ENCODE results near the gene OR3A1.
"Not testable (repeated sequence)": the region's sequence is repeated elsewhere in the genome, so short reads cannot be mapped to it uniquely, and the experiment has no call there.

- TF ChIP-seq POLR2A (IDR thresholded peaks at IDR 0.05), result not testable (repeated sequence)
- TF ChIP-seq, protein P1, sequence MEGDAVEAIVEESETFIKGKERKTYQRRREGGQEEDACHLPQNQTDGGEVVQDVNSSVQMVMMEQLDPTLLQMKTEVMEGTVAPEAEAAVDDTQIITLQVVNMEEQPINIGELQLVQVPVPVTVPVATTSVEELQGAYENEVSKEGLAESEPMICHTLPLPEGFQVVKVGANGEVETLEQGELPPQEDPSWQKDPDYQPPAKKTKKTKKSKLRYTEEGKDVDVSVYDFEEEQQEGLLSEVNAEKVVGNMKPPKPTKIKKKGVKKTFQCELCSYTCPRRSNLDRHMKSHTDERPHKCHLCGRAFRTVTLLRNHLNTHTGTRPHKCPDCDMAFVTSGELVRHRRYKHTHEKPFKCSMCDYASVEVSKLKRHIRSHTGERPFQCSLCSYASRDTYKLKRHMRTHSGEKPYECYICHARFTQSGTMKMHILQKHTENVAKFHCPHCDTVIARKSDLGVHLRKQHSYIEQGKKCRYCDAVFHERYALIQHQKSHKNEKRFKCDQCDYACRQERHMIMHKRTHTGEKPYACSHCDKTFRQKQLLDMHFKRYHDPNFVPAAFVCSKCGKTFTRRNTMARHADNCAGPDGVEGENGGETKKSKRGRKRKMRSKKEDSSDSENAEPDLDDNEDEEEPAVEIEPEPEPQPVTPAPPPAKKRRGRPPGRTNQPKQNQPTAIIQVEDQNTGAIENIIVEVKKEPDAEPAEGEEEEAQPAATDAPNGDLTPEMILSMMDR (IDR thresholded peaks at IDR 0.05), result not testable (repeated sequence)
These were observed 53.3 kb downstream of the OR3A1 start for GRCh38 chr17:3244841-3245240.
